Stimulated activated CD4-positive, alpha-beta T cell treated with anti-CD3 and anti-CD28 coated beads, Interleukin-4, amount 100 ng/mL, for 48 hours (primary cell): ENCODE data around the gene ZNF576.
A peak's percentile ranks its signal among the peaks of the same experiment; 100 is the strongest.
"Not testable (repeated sequence)": the region's sequence is repeated elsewhere in the genome, so short reads cannot be mapped to it uniquely, and the experiment has no call there.

Experiments used
- DNase-seq, 2 donors: peaks; one replicate each; pipeline ENCODE4 v3.0.0-alpha.2; 2020; ENCODE audit warnings: low read depth in 2 of 2

ZNF576 gene

GRCh38 chr19:43595999-43596841, at the start of gene ZNF576, which contains the start of gene IRGQ:
Gene ZNF576, plus strand, starts transcription at chr19:43596595. Its CDS starts 514 bp downstream, at chr19:43597109.
Gene IRGQ, minus strand, starts transcription at chr19:43596134. Its CDS starts 796 bp downstream, at chr19:43595338.
- DNase-seq, result peak; percentile 100

- not testable (repeated sequence) for DNase-seq
These were observed 48.5 kb upstream of the ZNF576 start for GRCh38 chr19:43547926-43548325.

- no peak for DNase-seq
These were observed 47.7 kb upstream of the ZNF576 start for GRCh38 chr19:43548706-43549105.

GRCh38 chr19:43551399-43552197, 44.8 kb upstream of the ZNF576 start:
- DNase-seq, result no peak

GRCh38 chr19:43552198-43552450, 44.3 kb upstream of the ZNF576 start:
- DNase-seq, result no peak

- DNase-seq, result no peak
These were observed 43.8 kb upstream of the ZNF576 start for GRCh38 chr19:43552616-43553015.

- no peak for DNase-seq
These were observed 42.7 kb upstream of the ZNF576 start for GRCh38 chr19:43553656-43554055.

GRCh38 chr19:43554317-43554895, 42.0 kb upstream of the ZNF576 start:
- DNase-seq, result no peak

- peak; percentile 72 to 77 for DNase-seq
These were observed 41.1 kb upstream of the ZNF576 start for GRCh38 chr19:43555185-43555770.

- no peak for DNase-seq
These were observed 35.7 kb upstream of the ZNF576 start for GRCh38 chr19:43560687-43561086.

GRCh38 chr19:43561139-43561970, 35.0 kb upstream of the ZNF576 start:
- no peak for DNase-seq

- DNase-seq, result no peak
These were observed 34.1 kb upstream of the ZNF576 start for GRCh38 chr19:43562226-43562697.

- peak; percentile 34 to 53 for DNase-seq
These were observed 33.6 kb upstream of the ZNF576 start for GRCh38 chr19:43562698-43563241.

GRCh38 chr19:43563816-43564457, 32.5 kb upstream of the ZNF576 start:
- no peak for DNase-seq

- no peak for DNase-seq
These were observed 31.6 kb upstream of the ZNF576 start for GRCh38 chr19:43564800-43565199.

GRCh38 chr19:43569657-43570056, 26.7 kb upstream of the ZNF576 start:
- no peak for DNase-seq

GRCh38 chr19:43570174-43570791, 26.1 kb upstream of the ZNF576 start:
- no peak for DNase-seq

- no peak for DNase-seq
These were observed 24.2 kb upstream of the ZNF576 start for GRCh38 chr19:43572171-43572588.

- DNase-seq, result no peak
These were observed 21.8 kb upstream of the ZNF576 start for GRCh38 chr19:43574424-43575155.
